GM18498 (cell line): ENCODE measurements around the gene ROBO1.
A peak's percentile ranks its signal among the peaks of the same experiment; 100 is the strongest.

Experiments
- ATAC-seq: cut with Tn5 transposase; IDR thresholded peaks from one replicate; pipeline ENCODE4 v1.9.1; 2021; ENCODE audit warnings: mild to moderate bottlenecking, moderate library complexity; ENCODE audit not compliant: unreplicated experiment

ROBO1 gene

GRCh38 chr3:78668302-78668701 is 1099.5 kb downstream of the ROBO1 start:
- ATAC-seq, result no peak

DNA sequence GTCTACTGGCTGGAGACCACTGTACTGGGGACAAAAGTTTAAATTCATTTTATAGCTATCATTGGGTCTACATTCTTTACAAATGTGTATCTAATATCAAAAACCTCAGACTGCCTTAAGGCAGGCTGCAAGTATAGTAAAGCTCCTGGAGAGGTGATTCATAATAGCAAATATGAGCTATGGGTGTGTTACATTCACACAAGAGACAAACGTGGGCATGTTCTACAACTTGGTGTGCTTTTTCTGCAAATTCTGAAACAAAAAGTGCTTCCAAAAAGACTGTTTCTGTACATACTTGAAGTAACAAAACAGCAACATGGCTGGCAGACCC is 1101.4 kb downstream of the ROBO1 start:
- ATAC-seq, result no peak

GRCh38 chr3:78665776-78666469 is 1101.9 kb downstream of the ROBO1 start:
- no peak for ATAC-seq

GRCh38 chr3:78665101-78665500 is 1102.7 kb downstream of the ROBO1 start:
- no peak for ATAC-seq

GRCh38 chr3:78660957-78661356 is 1106.8 kb downstream of the ROBO1 start:
- no peak for ATAC-seq

DNA sequence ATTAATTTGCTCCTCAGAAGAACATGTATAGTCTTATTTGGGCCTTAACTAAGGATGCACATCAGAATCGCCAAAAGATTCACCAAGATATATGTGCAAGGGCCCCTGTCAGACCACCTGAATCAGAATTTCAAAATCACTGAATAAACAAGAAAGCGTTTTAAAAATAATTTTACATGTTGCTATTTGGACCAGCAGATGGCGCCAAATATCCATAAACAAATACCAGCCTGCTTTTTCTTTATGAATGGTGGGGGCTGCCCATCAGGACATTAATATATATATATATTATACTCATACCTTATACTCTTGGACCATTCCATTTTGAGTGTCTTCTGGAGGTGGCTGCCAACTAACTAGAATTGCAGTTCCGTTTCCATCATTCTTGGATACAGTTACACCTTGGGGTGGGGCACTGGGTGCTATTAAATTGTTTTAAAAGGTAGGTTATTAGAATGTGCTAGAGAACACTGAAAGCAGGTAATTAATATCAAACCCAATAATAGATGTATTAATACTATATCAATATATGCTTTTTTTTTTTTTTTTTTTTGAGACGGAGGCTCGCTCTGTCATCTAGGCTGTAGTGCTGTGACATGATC is 1108.3 kb downstream of the ROBO1 start:
- no peak for ATAC-seq

- ATAC-seq, result no peak
These were observed 1120.1 kb downstream of the ROBO1 start for GRCh38 chr3:78647726-78648125.

GRCh38 chr3:78645628-78646310 is 1122.0 kb downstream of the ROBO1 start:
- peak; percentile 86 for ATAC-seq

DNA sequence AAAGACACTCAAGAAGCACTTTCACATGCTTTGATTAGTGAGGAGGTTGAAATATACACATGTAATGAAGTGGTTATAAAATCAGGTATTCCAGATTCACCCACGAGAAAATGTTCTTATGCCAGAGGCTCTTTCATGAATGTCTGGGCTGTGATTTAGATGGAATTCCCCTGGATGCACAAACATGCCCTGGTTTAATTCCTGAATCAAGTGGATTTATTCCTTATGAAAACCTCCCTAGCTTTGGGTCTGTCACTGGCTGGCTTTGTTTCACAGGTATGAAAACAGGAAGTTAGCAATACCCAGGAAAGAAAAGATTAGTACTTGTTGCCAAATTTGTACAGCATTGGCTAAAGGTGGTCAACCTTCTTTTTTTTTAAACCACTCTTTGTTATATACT is 1123.0 kb downstream of the ROBO1 start:
- ATAC-seq, result no peak

GRCh38 chr3:78642226-78643035 is 1125.4 kb downstream of the ROBO1 start:
- ATAC-seq, result no peak

- no peak for ATAC-seq
These were observed 1126.1 kb downstream of the ROBO1 start for GRCh38 chr3:78641703-78642102.

GRCh38 chr3:78634316-78634715 is 1133.5 kb downstream of the ROBO1 start:
- no peak for ATAC-seq

- no peak for ATAC-seq
These were observed 1134.2 kb downstream of the ROBO1 start for GRCh38 chr3:78633626-78634025.

GRCh38 chr3:78632925-78633553 is 1134.8 kb downstream of the ROBO1 start:
- no peak for ATAC-seq

- no peak for ATAC-seq
These were observed 1138.3 kb downstream of the ROBO1 start for GRCh38 chr3:78629544-78629943.

DNA sequence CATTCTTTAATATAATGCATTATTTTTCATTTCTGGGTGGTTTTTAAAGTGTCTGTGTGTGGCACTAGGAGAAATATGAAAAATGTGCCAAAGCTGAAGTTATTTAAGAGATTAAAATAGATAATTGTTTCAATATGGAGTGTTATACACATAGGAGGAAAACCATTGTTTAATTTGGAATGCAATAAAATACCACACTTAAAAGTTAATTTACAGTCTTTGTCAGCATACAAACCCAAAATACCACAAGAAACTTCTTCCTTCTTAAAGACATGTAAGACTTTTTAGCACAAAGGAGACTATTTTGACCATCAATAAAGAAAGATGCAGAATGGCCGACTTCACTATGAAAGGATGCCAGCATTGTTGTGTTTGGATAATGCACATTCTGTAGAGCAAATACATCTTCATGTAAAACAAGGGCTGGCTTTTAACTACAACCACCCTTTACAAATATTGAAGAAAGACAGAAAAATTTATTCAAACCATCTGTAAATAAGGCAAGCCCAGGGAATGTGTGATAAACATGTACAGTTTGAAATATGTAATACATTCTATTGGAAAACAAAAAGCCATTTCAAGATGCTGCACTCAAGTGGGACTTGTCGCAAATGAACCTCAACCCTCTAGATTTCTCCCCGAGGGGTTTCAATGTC is 1146.6 kb downstream of the ROBO1 start:
- no peak for ATAC-seq

DNA sequence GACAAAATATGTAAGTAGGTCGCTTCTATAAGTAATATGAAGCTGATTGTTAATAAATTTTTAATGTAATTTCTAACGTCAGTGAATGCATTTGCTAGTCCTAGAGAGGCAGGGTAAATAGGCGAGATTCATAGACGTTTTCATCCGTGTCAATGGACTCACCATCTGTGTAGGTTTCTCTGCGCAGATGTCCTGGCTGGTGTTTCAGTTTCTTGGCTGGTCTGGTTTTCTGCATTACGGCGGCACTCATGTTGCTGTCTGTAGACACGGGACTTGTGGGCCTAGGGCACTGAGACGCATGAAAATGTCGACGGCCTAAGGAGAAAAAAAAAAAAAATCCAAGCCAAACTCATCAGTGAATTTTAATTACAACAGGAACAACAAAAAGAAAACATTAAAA is 1153.3 kb downstream of the ROBO1 start:
- no peak for ATAC-seq

GRCh38 chr3:78613421-78613879 is 1154.3 kb downstream of the ROBO1 start:
- no peak for ATAC-seq

- ATAC-seq, result no peak
These were observed 1156.5 kb downstream of the ROBO1 start for GRCh38 chr3:78611278-78611677.

- no peak for ATAC-seq
These were observed 1157.2 kb downstream of the ROBO1 start for GRCh38 chr3:78610462-78611125.
